HCT116 (cell line): ENCODE data around the gene PIBF1. TPM values are rescaled to one million over a fixed set of nuclear protein-coding genes. Genes with fewer than 3 reads are reported as not detected.

Experiments
- ATAC-seq: fragments of 200-7000 bp; cut with Tn5 transposase; 2 replicates; pipeline ENCODE4 v1.9.1; 2020; ENCODE audit warnings: mild to moderate bottlenecking, moderate library complexity
- BruUV-seq: library from RNA; stranded (reverse); fragments of 400-500 nt; replicated peaks from 2 replicates; lab custom pipeline; 2021; lab: Mats Ljungman, UMichigan
- CTCF ChIA-PET: fragments of 300-600 bp; sonication (Branson Sonifier 250); formaldehyde crosslinking; loops from one replicate; lab custom pipeline; 2021; ENCODE audit warnings: antibody characterized with exemption; lab: Charles Lee
- POLR2A ChIA-PET: fragments of 300-600, 350-600 bp; sonication (Branson Sonifier 250); formaldehyde crosslinking; loops from one replicate; lab custom pipeline; 2021; ENCODE audit warnings: antibody characterized with exemption; lab: Charles Lee
- RAD21 ChIA-PET, 2 experiments: fragments of 300-600 bp; sonication (Branson Sonifier 250); formaldehyde crosslinking; loops; one replicate each; lab custom pipeline; 2023; ENCODE audit warnings: low total read pairs in 2 of 2; ENCODE audit not compliant: uncharacterized antibody in 2 of 2, unreplicated experiment in 2 of 2, low non-redundant PET in 1 of 2; lab: Charles Lee
- DNase-seq: peaks from one replicate; pipeline ENCODE4 v3.0.0-alpha.2; 2010; ENCODE audit warnings: low read depth, low spot score
- H2AFZ ChIP-seq: fragments of 200-600 bp; shearing (Covaris generic), sonication (generic); 2 replicates; pipeline ENCODE4 v1.6.1; 2017; ENCODE audit warnings: low read depth, mixed run types, mixed read lengths, antibody characterized with exemption, low read length; ENCODE audit not compliant: poor library complexity, severe bottlenecking
- H3K27ac ChIP-seq: 2 replicates; pipeline ENCODE4 v1.5.1; 2012; ENCODE audit warnings: low read depth, low read length
- H3K27me3 ChIP-seq: fragments of 200-600 bp; sonication (generic); 2 replicates; pipeline ENCODE4 v1.6.1; 2016; ENCODE audit warnings: mixed run types, low read length, mixed read lengths; ENCODE audit not compliant: insufficient read depth
- H3K36me3 ChIP-seq, 2 experiments: fragments of 200-500 bp in 1 of 2; fragments of 200-600 bp in 1 of 2; sonication (Bioruptor generic) in 1 of 2; sonication (generic) in 1 of 2; 2 replicates each; pipeline versions ENCODE4 v1.5.1 to v1.6.1; 2014 to 2016; ENCODE audit warnings: low read length in 2 of 2, inconsistent platforms in 1 of 2, mixed read lengths in 1 of 2, mixed run types in 1 of 2; ENCODE audit not compliant: insufficient read depth in 2 of 2, control insufficient read depth in 1 of 2
- H3K4me1 ChIP-seq, 2 experiments: fragments of 200-600 bp in 1 of 2; sonication (generic) in 1 of 2; 2 replicates each; pipeline versions ENCODE4 v1.5.1 to v1.6.1; 2012 to 2017; ENCODE audit warnings: low read length in 2 of 2, inconsistent platforms in 1 of 2, mild to moderate bottlenecking in 1 of 2, mixed read lengths in 1 of 2, mixed run types in 1 of 2, moderate library complexity in 1 of 2; ENCODE audit not compliant: insufficient read depth in 2 of 2, control insufficient read depth in 1 of 2
- H3K4me2 ChIP-seq: fragments of 200-600 bp; sonication (generic); 2 replicates; pipeline ENCODE4 v1.6.1; 2017; ENCODE audit warnings: mixed run types, low read length, mixed read lengths
- H3K4me3 ChIP-seq, 2 experiments: fragments of 200-600 bp in 1 of 2; sonication (generic) in 1 of 2; replicated peaks in 1 of 2; 2 replicates each; pipeline ENCODE4 v1.5.1; 2011 to 2016; ENCODE audit warnings: low read length in 2 of 2, control low read depth in 1 of 2, low read depth in 1 of 2, mild to moderate bottlenecking in 1 of 2, mixed read lengths in 1 of 2, mixed run types in 1 of 2
- H3K79me2 ChIP-seq: fragments of 200-600 bp; sonication (generic); 2 replicates; pipeline ENCODE4 v1.6.1; 2017; ENCODE audit warnings: mild to moderate bottlenecking, mixed run types, low read length, moderate library complexity, mixed read lengths; ENCODE audit not compliant: insufficient read depth
- H3K9ac ChIP-seq: fragments of 200-600 bp; sonication (generic); 2 replicates; pipeline ENCODE4 v1.6.1; 2016; ENCODE audit warnings: low read length, mixed read lengths
- H3K9me2 ChIP-seq: fragments of 200-600 bp; sonication (generic), shearing (Covaris generic); 2 replicates; pipeline ENCODE4 v1.6.1; 2017; ENCODE audit warnings: mixed run types, mild to moderate bottlenecking, moderate library complexity; ENCODE audit not compliant: insufficient read depth
- H3K9me3 ChIP-seq, 2 experiments: fragments of 200-500 bp in 1 of 2; fragments of 200-600 bp in 1 of 2; sonication (Bioruptor generic) in 1 of 2; sonication (generic) in 1 of 2; 2 replicates each; pipeline ENCODE4 v1.6.1; 2014 to 2017; ENCODE audit warnings: low read length in 2 of 2, mixed read lengths in 2 of 2, inconsistent platforms in 1 of 2, low read depth in 1 of 2, mild to moderate bottlenecking in 1 of 2, mixed run types in 1 of 2, moderate library complexity in 1 of 2; ENCODE audit not compliant: control insufficient read depth in 1 of 2, insufficient read depth in 1 of 2
- H4K20me1 ChIP-seq: fragments of 200-600 bp; sonication (generic), shearing (Covaris generic); 2 replicates; pipeline ENCODE4 v1.6.1; 2017; ENCODE audit warnings: mixed run types, mild to moderate bottlenecking, moderate library complexity; ENCODE audit not compliant: insufficient read depth
- ATF3 ChIP-seq: IDR thresholded peaks from 2 replicates; pipeline ENCODE4 v1.6.1; 2012
- CTCF ChIP-seq, 3 experiments: fragments of 200-600 bp in 1 of 3; sonication (generic) in 1 of 3; IDR thresholded peaks in 2 of 3; conservative IDR thresholded peaks in 1 of 3; 2 replicates each; pipeline ENCODE4 v1.5.1; 2012 to 2017; ENCODE audit warnings: low read depth in 2 of 3, low read length in 2 of 3, antibody characterized with exemption in 1 of 3, borderline replicate concordance in 1 of 3, control low read depth in 1 of 3, mild to moderate bottlenecking in 1 of 3, mixed read lengths in 1 of 3, mixed run types in 1 of 3, moderate library complexity in 1 of 3; ENCODE audit not compliant: insufficient read depth in 1 of 3
- ELF1 ChIP-seq: IDR thresholded peaks from 2 replicates; pipeline ENCODE4 v1.6.1; 2012; ENCODE audit warnings: low read depth, borderline replicate concordance
- RAD21 ChIP-seq: IDR thresholded peaks from 2 replicates; pipeline ENCODE4 v1.6.1; 2012; ENCODE audit warnings: low read depth, mild to moderate bottlenecking
- SIN3A ChIP-seq: IDR thresholded peaks from 2 replicates; pipeline ENCODE4 v1.6.1; 2012; ENCODE audit warnings: low read depth
- SP1 ChIP-seq: IDR thresholded peaks from 2 replicates; pipeline ENCODE4 v1.6.1; 2012; ENCODE audit warnings: low read depth
- SRF ChIP-seq: IDR thresholded peaks from 2 replicates; pipeline ENCODE4 v1.6.1; 2012; ENCODE audit warnings: low read depth
- TCF7L2 ChIP-seq: IDR thresholded peaks from 2 replicates; pipeline ENCODE4 v1.7.0; 2011; ENCODE audit warnings: borderline replicate concordance, inconsistent platforms; ENCODE audit not compliant: insufficient read depth, insufficient read length; ENCODE audit errors: extremely low read depth
- YY1 ChIP-seq: IDR thresholded peaks from 2 replicates; pipeline ENCODE4 v1.6.1; 2011; ENCODE audit warnings: low read length, low read depth, moderate library complexity, mild to moderate bottlenecking; ENCODE audit not compliant: insufficient replicate concordance; ENCODE audit errors: extremely low read depth
- ZFX ChIP-seq: fragments of 450-650 bp; IDR thresholded peaks from 2 replicates; pipeline ENCODE4 v1.6.1; 2017
- intact Hi-C: fragments of 100-400 bp; cut with micrococcal nuclease; formaldehyde crosslinking; loops from 2 replicates; pipeline ENCODE4 v1.10.0; 2022
- total RNA-seq: library from RNA; stranded (reverse); gene quantifications from one replicate; pipeline ENCODE4 v1.2.1, GENCODE V29; 2021; ENCODE audit not compliant: unreplicated experiment
- TF ChIP-seq, protein P1 (sequence below): IDR thresholded peaks from 2 replicates; pipeline ENCODE4 v1.6.1; 2012
- TF ChIP-seq, protein P2 (sequence below): IDR thresholded peaks from 2 replicates; pipeline ENCODE4 v1.6.1; 2011; ENCODE audit warnings: mild to moderate bottlenecking, low read length, moderate library complexity; ENCODE audit not compliant: insufficient replicate concordance; ENCODE audit errors: extremely low read depth

Gene PIBF1
- total RNA-seq, 1 experiment from 2014 or later: 21.1 TPM

DNA sequence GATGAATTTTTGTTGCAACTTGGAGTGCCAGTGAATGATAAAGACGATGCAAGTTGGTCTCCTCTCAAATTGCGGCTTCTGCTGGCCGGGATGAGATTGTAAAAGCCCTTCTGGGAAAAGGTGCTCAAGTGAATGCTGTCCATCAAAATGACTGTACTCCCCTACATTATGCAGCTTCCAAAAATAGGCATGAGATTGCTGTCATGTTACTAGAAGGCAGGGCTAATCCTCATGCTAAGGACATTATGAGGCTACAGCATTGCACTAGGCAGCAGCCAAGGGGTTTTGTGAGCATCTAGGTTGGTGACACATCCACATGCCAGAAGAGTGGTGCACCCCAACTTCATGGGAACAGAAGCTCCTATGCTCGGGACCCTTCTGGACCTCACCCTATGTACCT, 254.6 kb downstream of the PIBF1 start:
- CTCF ChIA-PET: no interaction called here
- H3K27ac ChIP-seq: no peak overlapping the region
- RAD21 ChIA-PET: no interaction called here
- no peaks in the 10 kb centered on the region for H3K9me3 ChIP-seq
- TF ChIP-seq YY1: no peak
- TF ChIP-seq SRF: no peak
- TF ChIP-seq CTCF (IDR thresholded peaks at IDR 0.05 in 2 of 3, conservative IDR thresholded peaks at IDR 0.05 in 1 of 3; ENCODE audit: borderline replicate concordance in 1 of 3, insufficient read depth in 1 of 3, low read depth in 2 of 3, low read length in 2 of 3): no peak
- intact Hi-C loops: no loop called here
- no peaks in the 10 kb centered on the region for H3K27me3 ChIP-seq
- POLR2A ChIA-PET: no interaction called here
- no peaks in the 10 kb centered on the region for H3K79me2 ChIP-seq
- no peak for DNase-seq
- no peaks in the 10 kb centered on the region for H3K36me3 ChIP-seq
- peaks cover 0 to 2% of the 10 kb centered on the region in 2 experiments; a peak in 3 of 4 replicates for H3K4me1 ChIP-seq
- H3K4me2 ChIP-seq: no peak overlapping the region
- BruUV-seq: no TSS peak
- H3K9ac ChIP-seq: no peak overlapping the region
- H3K4me3 ChIP-seq: no peak overlapping the region
- no peak for ATAC-seq
- no peaks in the 10 kb centered on the region for H4K20me1 ChIP-seq
- H2AFZ ChIP-seq: no peak overlapping the region
- H3K9me2 ChIP-seq: no peaks in the 10 kb centered on the region

DNA sequence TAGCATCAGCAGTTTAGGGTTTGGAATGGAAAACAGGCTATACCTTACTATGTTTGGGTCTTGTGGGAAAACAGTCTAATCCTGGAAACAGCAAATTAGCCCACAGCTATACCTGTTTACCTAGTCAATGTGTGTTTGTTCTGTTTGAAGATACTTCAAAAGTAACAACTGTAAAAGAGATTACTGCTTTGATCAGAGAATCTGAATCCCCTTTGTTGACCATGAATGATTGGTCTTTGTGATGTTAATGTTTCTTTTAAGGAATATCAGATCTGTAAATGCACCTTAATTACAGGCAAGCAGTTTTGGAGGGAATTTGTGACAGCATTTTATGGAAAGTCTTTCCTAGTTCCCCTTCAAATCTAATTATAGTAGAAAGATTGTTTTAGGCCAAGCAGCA, 256.1 kb downstream of the PIBF1 start:
- intact Hi-C loops: no loop called here
- POLR2A ChIA-PET: no interaction called here
- TF ChIP-seq RAD21 (no peak), SP1 (no peak), TCF7L2 (no peak), ATF3 (no peak), ZFX (no peak), SIN3A (no peak), ELF1 (no peak), SRF (no peak)
- TF ChIP-seq, protein P1, sequence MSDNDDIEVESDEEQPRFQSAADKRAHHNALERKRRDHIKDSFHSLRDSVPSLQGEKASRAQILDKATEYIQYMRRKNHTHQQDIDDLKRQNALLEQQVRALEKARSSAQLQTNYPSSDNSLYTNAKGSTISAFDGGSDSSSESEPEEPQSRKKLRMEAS: no peak
- TF ChIP-seq, protein P2, sequence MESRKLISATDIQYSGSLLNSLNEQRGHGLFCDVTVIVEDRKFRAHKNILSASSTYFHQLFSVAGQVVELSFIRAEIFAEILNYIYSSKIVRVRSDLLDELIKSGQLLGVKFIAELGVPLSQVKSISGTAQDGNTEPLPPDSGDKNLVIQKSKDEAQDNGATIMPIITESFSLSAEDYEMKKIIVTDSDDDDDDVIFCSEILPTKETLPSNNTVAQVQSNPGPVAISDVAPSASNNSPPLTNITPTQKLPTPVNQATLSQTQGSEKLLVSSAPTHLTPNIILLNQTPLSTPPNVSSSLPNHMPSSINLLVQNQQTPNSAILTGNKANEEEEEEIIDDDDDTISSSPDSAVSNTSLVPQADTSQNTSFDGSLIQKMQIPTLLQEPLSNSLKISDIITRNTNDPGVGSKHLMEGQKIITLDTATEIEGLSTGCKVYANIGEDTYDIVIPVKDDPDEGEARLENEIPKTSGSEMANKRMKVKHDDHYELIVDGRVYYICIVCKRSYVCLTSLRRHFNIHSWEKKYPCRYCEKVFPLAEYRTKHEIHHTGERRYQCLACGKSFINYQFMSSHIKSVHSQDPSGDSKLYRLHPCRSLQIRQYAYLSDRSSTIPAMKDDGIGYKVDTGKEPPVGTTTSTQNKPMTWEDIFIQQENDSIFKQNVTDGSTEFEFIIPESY: no peak

More for the DNA sequence above, 256.1 kb downstream of the PIBF1 start:
- no TSS peak for BruUV-seq
- Histone ChIP-seq H3K9me3 (no peaks in the 10 kb centered on the region), H3K4me1 (no peaks in the 10 kb centered on the region), H3K79me2 (no peaks in the 10 kb centered on the region), H3K27me3 (no peaks in the 10 kb centered on the region), H4K20me1 (no peaks in the 10 kb centered on the region), H3K36me3 (no peaks in the 10 kb centered on the region), H3K9ac (no peak overlapping the region), H3K9me2 (no peaks in the 10 kb centered on the region), H3K4me3 (no peak overlapping the region), H3K4me2 (no peak overlapping the region), H2AFZ (no peak overlapping the region), H3K27ac (no peak overlapping the region)
- RAD21 ChIA-PET: no interaction called here
- ATAC-seq (no peak), DNase-seq (no peak)
- CTCF ChIA-PET: no interaction called here
